ENCODE results near the gene PXMP4. TPM values are rescaled to one million over a fixed set of nuclear protein-coding genes. Genes with fewer than 3 reads are reported as not detected.

PXMP4 gene
- total RNA-seq, 1 donor from 2014 or later, result 13.5 TPM

GRCh38 chr20:33679758-33680485 lies 40.2 kb downstream of the PXMP4 start:
- Histone ChIP-seq H3K27me3 (ENCODE audit: low read depth) (no peaks in the 10 kb centered on the region), H3K4me3 (no peak overlapping the region), H3K27ac (replicated peaks) (no peak overlapping the region), H3K36me3 (no peaks in the 10 kb centered on the region), H3K4me1 (peaks cover 17% of the 10 kb centered on the region), H3K9me3 (replicated peaks) (no peaks in the 10 kb centered on the region)
- intact Hi-C loops (cut with micrococcal nuclease), result no loop called here
- DNase-seq, result no peak
- TF ChIP-seq CTCF (IDR thresholded peaks at IDR 0.05; ENCODE audit: borderline replicate concordance), result no peak

- Histone ChIP-seq H3K4me3 (no peak overlapping the region), H3K27ac (replicated peaks) (peak overlapping the region; percentile 93), H3K4me1 (peaks cover 26% of the 10 kb centered on the region), H3K27me3 (ENCODE audit: low read depth) (no peaks in the 10 kb centered on the region), H3K36me3 (no peaks in the 10 kb centered on the region), H3K9me3 (replicated peaks) (no peaks in the 10 kb centered on the region)
- TF ChIP-seq CTCF (IDR thresholded peaks at IDR 0.05; ENCODE audit: borderline replicate concordance), result no peak
- DNase-seq, result peak; percentile 74
- intact Hi-C loops (cut with micrococcal nuclease), result no loop called here
Observed at GRCh38 chr20:33677991-33678702, 42.0 kb downstream of the PXMP4 start.

- peak overlapping the region; percentile 93 for H3K27ac ChIP-seq (replicated peaks)
- H3K9me3 ChIP-seq (replicated peaks), result no peaks in the 10 kb centered on the region
- H3K36me3 ChIP-seq, result no peaks in the 10 kb centered on the region
- intact Hi-C loops (cut with micrococcal nuclease), result no loop called here
- no peak for DNase-seq
- no peak overlapping the region for H3K4me3 ChIP-seq
- no peaks in the 10 kb centered on the region for H3K27me3 ChIP-seq (ENCODE audit: low read depth)
- peaks cover 38% of the 10 kb centered on the region for H3K4me1 ChIP-seq
- TF ChIP-seq CTCF (IDR thresholded peaks at IDR 0.05; ENCODE audit: borderline replicate concordance), result no peak
Observed at GRCh38 chr20:33676652-33677645, 43.2 kb downstream of the PXMP4 start.

GRCh38 chr20:33676121-33676520 lies 44.0 kb downstream of the PXMP4 start:
- peaks cover 45% of the 10 kb centered on the region for H3K4me1 ChIP-seq
- intact Hi-C loops (cut with micrococcal nuclease), result no loop called here
- DNase-seq, result no peak
- no peaks in the 10 kb centered on the region for H3K27me3 ChIP-seq (ENCODE audit: low read depth)
- H3K4me3 ChIP-seq, result no peak overlapping the region
- no peaks in the 10 kb centered on the region for H3K9me3 ChIP-seq (replicated peaks)
- H3K36me3 ChIP-seq, result peaks cover 6% of the 10 kb centered on the region
- no peak for TF ChIP-seq CTCF (IDR thresholded peaks at IDR 0.05; ENCODE audit: borderline replicate concordance)
- peak overlapping the region; percentile 93 for H3K27ac ChIP-seq (replicated peaks)

Measured in left ventricle myocardium inferior (tissue), 1 donor.